Kidney epithelial cell (primary cell): ENCODE data around the gene ERGIC1. TPM values are rescaled to one million over a fixed set of nuclear protein-coding genes. Genes with fewer than 3 reads are reported as not detected.

Experiments
- DNase-seq: peaks from one replicate; pipeline ENCODE4 v3.0.0-alpha.2; 2010; ENCODE audit warnings: low read depth
- H3K27me3 ChIP-seq: 2 replicates; pipeline ENCODE4 v1.6.0; 2011; ENCODE audit warnings: low read length; ENCODE audit not compliant: control insufficient read depth, insufficient read depth
- H3K36me3 ChIP-seq: 2 replicates; pipeline ENCODE4 v1.5.1; 2011; ENCODE audit warnings: low read length; ENCODE audit not compliant: control insufficient read depth, insufficient read depth
- H3K4me3 ChIP-seq: 2 replicates; pipeline ENCODE4 v1.5.1; 2011; ENCODE audit warnings: low read depth, mild to moderate bottlenecking, control low read depth, low read length
- CTCF ChIP-seq: IDR thresholded peaks from 2 replicates; pipeline ENCODE4 v1.5.1; 2011; ENCODE audit warnings: mild to moderate bottlenecking, moderate library complexity, low read length, control low read depth, inconsistent platforms; ENCODE audit not compliant: insufficient read depth, poor library complexity, severe bottlenecking
- total RNA-seq: library from RNA; depleted of rRNA; stranded (reverse); fragments of >200 nt; gene quantifications from 2 replicates; pipeline ENCODE4 v1.2.3, GENCODE V29; 2015

ERGIC1 gene
- total RNA-seq, 1 donor from 2014 or later: 183 TPM

- H3K27me3 ChIP-seq: no peaks in the 10 kb centered on the region
- H3K4me3 ChIP-seq: no peak overlapping the region
- DNase-seq: no peak
- H3K36me3 ChIP-seq: no peaks in the 10 kb centered on the region
- TF ChIP-seq CTCF: no peak
Observed at GRCh38 chr5:172828911-172829431, 5.1 kb upstream of the ERGIC1 start.

DNA sequence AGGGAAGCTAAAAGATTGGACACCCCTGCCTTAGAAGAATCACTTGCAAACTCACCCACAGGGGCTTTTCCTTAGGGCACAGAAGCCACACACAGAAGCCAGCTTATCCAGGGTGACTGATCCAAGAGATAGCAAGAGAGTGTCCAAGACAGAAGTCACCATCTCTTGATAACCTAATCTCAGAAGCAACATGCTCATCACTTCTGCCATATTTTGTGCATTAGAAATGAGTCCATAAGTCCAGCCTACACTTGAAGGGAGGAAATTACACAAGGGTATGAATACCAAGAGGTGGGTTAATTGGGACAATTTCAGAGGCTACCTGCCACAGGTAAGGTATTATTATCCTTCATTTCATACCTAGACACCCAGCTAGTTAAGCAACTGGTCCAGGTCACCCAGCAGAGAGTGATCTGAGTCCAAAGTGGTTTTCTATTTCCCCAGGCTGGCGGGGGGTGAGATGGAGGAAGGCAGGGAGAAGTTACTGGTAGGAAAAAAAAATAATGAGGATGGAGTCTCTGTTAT is 3.7 kb upstream of the ERGIC1 start:
- Histone ChIP-seq H3K36me3 (no peaks in the 10 kb centered on the region), H3K27me3 (no peaks in the 10 kb centered on the region), H3K4me3 (no peak overlapping the region)
- DNase-seq: no peak
- TF ChIP-seq CTCF: no peak

DNA sequence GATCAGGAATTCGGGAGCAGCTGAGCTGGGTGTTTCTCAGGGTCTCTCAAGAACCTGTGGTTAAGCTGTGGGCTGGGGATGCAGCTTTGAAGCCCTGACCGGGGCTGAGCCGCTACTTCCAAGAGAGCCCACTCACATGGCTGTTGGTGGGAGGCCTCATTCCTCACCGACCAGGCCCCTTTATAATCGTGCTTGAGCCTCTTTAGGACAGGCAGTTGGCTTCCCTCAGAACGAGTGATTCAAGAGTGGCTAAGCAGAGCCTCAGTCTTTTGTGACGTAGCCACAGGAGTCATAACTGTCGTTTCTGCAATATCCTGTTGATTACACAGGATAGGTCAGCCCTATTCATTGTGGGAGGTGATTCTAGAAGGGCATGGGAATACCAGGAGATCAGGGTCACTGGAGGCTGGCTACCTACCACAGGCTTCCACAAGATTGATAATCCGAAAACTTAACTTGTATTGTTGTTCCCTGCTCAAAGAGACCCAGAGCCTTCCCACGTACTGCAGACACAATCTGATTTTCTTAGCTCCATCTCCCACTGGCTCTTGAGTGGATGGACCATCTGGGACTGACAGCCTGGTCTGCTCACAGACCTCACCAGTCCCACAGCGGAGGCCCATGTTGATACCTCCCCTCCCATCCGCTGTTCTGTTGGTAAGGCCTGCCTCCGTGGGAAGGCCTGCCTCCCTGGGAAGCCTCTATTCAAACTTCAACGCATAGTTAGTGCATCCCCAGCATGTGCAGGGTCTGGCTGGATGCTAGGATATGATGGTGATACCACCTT is 3.0 kb upstream of the ERGIC1 start:
- DNase-seq: no peak
- Histone ChIP-seq H3K36me3 (no peaks in the 10 kb centered on the region), H3K27me3 (no peaks in the 10 kb centered on the region), H3K4me3 (no peak overlapping the region)
- no peak for TF ChIP-seq CTCF

GRCh38 chr5:172832383-172833315 is 1.4 kb upstream of the ERGIC1 start:
- H3K36me3 ChIP-seq: no peaks in the 10 kb centered on the region
- DNase-seq: no peak
- TF ChIP-seq CTCF: no peak
- no peaks in the 10 kb centered on the region for H3K27me3 ChIP-seq
- no peak overlapping the region for H3K4me3 ChIP-seq

DNA sequence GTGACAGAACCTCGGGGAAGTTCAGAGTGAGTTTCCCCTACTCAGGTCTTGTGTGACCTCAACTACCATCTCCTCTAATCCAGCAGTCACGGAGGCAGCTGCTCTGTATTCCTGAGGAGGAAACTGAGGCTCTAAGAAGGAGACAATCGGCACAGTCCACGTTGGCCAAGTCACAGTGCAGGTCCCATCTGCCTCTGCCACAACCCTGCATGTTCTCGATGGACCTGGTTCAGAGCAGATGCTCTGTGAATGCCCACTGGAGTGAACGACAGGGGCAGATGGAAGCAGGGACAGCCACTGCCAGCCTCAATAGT is 722 bp upstream of the ERGIC1 start:
- H3K36me3 ChIP-seq: no peaks in the 10 kb centered on the region
- H3K27me3 ChIP-seq: no peaks in the 10 kb centered on the region
- no peak overlapping the region for H3K4me3 ChIP-seq
- no peak for TF ChIP-seq CTCF
- no peak for DNase-seq
